GM18502 (cell line): ENCODE data around the gene FOXP1.
A peak's percentile ranks its signal among the peaks of the same experiment; 100 is the strongest.
"Not testable (repeated sequence)": the region's sequence is repeated elsewhere in the genome, so short reads cannot be mapped to it uniquely, and the experiment has no call there.

ENCODE experiments used
- ATAC-seq: cut with Tn5 transposase; IDR thresholded peaks from one replicate; pipeline ENCODE4 v1.9.1; 2021; ENCODE audit warnings: mild to moderate bottlenecking; ENCODE audit not compliant: unreplicated experiment, poor library complexity

FOXP1 gene

DNA sequence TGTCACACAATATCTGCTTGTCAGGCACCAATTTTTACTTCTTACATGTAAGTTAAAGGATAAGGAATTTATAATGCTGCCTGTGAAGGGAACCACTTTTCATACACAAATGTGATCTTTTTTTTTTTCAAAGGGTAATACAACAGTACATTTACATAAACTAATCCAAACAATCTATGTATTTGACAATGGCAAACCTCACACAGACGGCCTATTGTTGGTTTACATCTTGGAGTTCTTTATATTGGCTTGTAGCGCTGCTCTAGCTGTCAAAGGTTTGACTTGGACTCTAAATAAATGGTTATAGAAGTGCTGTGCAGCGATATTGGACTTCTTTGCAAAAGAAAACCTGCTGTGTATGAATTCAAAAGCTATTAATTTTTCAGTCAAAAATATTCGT lies 598.0 kb downstream of the FOXP1 start:
- no peak for ATAC-seq

DNA sequence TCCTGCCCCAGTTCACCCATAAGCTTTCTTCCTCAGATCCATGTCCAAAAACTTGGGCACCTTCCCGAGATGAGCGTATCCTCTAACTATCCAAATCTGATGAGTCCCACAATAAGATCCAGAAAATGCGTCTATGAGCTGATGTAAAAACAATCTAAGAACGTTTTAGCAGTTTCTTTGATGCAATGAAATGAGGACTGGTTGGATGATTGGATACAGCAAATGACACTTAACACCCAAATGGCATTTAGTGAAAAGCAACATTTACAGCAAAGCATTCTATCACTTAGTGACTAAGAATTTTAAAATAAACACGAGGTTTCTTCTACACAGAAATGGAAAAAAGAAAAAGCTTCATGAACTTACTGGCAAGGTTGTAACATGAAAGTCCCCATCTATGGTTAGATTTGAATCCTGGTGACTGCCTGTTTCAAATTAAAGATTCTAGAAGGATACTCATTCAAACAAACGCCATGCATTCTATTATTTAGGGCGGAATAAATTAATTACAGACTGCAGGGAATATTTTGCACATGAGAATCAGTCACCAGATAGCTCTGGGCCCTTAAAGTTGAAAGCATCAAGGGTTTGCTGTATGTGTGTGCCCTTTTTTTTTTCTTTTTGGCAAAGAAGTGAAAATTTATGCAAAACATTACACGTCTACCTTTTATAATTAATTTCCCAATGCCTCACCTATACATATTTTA lies 598.6 kb downstream of the FOXP1 start:
- ATAC-seq: no peak

DNA sequence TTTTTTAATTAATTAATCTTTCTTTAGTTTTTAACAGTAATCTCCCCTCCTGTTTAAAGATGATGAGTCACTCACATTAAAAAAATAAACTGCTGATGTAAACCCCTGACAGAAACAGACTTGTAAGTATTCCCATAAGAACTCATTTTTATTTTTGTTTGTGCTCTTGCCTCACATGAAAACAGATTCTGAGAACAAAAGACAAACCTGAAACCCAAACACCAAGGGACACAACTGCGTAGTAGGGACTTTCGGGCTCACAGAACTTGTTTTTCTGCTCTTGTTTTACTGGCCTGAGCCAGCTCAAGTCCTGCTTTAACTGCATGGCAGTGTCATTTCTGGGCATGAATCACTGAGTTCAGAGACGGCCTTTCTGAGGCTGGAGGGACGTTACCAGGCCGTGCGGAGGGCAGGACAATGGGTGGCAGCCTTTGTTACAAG lies 600.8 kb downstream of the FOXP1 start:
- ATAC-seq: peak; percentile 78

DNA sequence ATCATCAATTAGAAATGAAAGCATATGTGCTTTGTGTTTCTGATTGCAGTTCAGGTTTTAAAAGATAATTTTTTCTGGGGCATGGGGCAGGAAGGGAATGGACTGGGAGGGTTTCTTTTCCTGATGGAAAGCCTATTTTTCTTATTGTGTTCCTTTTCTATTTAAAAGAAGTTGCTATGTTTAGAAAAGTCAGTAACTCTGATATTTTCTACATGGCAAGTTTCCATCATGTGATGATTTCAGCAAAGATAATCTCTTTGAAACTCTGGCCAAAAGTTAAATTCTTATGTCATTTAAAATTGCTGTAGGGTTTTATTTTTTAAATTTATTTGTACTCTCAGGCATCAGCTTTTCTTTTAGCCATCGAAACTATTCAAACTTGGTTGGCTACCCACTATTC lies 601.2 kb downstream of the FOXP1 start:
- ATAC-seq: no peak

DNA sequence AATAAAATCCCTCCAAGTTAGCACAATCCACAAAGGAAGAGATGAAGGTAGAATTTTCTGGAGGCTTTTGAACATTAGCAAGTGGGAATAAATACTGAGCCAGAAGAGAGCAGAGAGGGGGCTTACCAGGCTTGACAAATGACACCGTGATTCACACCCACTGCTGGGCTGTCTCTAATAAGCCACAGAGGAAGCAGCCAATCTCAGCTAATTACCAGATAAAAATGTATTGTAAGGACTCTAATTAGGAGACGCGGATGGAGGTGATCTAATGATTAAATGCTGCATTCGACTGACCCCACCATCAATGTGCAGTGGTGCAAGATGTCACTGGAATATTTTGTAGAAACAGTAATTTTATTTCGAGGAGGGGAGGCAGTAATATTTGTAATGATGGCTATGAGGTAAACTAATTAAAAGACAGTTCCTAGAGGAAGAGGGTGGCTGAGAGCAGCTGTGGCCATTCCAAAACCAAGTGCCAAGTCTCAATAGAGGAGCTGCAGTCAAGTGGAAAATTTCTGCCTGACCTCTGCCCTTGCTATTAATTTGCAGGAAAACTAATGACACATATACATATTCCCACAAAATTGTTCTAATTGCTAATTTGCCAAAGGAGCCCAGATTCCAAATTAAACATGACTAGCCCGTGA lies 602.2 kb downstream of the FOXP1 start:
- no peak for ATAC-seq

DNA sequence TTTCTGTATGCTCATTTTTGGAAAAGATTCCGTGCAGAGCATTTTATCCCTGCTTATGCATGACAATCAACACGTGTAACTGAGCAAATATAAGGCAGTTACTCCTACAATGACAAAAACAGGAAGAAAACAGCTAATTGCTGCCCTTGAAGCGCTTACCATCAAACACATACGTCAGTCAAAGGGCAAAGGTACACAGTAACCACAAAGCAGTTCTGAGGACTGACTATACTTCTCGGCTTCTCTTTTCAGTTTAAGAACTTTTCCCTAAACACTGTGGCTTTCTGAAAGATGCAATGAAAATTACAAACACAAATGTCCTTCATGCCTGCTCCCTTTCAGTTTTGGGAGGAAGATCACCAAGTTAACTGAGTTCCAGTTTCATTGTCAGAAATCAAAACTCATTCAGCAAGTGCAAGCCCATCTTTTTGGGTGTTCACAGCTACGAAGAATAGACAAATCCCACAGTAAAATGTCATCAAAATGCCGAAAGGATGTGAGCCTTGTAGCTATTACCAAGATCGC lies 602.8 kb downstream of the FOXP1 start:
- no peak for ATAC-seq

DNA sequence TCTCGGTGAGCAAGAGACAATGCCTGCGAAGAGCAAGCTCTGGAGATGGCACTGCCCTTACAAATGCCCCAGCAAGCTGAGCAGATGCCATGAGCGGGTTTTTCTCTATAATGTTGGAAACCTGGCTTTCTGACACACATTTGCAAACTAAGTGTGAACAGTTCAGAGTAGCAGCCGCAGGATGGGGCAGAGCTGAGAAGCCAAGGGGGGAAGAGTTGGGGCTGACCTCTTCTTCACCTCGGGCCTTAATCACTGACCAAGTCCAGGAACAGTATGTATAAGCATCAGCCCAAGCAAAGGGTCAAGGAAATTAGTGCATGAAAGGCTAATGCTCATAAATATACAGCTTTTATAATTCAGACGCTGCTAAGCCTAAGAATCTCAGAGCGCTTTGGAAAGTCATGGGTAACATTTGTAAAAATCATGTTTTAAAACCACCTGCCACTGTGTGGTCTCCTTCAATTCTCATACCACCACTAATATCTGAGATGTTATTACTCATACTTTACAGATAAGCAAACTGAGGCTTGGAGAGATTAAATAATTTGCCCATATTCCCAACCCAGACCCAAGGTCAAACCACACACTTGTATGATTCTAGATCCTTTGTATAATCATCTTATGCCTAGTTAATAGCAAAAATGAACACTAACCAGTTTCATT lies 603.4 kb downstream of the FOXP1 start:
- ATAC-seq: no peak

DNA sequence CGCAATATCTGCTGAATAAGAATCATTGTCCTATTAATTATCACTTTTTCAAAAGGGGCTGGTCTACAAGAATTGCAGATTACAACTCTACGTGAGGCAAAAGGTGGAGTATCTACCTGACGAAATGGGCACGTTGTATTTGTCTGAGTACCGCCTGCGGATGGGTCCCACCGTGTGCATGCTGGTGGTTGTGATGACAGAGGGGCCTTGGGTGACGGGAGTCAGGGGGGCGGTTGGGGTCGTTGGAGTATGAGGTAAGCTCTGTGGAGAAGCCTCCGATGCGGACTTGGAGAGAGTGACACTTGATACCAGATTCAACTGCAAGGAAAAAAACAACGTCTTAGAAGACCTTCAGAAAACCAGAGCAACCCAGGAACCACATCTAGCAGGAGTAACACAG lies 605.8 kb downstream of the FOXP1 start:
- ATAC-seq: no peak

DNA sequence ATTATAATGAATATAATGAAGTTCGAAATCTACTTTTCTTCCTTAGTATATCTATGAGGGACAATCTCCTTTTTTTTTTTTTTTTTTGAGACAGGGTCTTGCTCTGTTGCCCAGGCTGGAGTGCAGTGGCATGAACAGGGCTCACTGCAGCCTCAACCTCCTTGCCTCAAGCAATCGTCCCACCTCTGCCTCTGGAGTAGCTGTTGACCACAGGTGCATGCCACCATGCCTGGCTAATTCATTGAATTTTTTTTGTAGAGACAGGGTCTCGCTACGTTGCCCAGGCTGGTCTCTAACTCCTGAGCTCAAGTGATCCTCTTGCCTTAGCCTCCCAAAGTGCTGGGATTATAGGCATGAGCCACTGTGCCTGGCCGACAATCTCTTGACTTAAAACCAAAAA lies 607.5 kb downstream of the FOXP1 start:
- ATAC-seq: not testable (repeated sequence)

DNA sequence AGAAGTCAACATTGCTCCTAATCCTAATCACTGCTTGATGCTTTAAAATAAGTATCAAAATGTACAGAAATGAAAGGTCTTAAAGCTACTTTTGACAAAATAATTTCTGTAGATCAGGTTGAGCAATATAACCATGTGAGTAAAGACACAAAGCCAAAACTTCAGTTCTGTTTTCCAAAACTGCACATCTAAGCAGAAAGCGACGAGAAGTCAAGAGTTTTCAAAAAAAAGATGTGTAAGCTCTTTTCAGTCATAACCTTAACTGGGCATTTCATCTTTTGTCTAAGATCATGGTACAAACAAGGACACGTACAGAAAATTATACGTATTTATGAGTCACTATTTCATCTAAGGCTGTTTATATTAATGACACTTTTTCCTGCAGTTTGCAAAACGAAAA lies 608.8 kb downstream of the FOXP1 start:
- no peak for ATAC-seq

DNA sequence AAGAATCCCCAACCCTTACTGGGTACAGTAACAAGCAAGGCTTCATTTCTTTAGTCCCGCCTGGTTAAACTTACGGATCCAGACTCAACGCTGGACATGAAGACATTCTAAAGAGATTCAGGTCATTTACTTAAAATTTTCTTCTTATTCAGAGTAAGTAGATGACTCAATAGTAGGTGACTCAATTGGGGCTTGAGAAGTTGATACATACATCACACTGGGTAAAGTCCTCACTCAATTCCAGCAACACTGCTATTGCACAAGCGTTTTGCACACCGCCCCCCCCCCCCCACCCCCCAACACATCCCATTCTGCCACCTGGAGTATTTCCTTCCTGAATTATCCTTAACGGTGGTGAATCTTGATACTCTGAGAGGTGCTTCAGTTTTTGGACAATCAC lies 610.0 kb downstream of the FOXP1 start:
- no peak for ATAC-seq

DNA sequence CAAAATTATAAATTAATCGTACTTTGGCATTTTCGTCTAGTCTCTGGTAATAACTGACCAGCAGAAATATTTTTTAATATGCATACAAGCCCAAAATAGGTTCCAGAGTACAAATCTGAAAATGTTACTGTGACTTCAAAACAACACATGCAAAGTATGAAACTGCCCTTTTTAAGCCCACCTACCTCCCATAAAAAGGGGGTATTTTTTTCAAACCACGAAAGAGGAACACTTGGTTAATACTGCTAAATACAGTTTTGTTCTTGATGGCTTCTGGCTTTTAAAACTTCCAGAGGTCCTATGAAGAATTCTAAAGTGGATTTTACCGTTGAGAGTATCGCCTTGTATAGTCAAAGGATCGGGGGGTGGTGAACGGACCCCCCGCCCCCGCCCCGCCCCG lies 610.7 kb downstream of the FOXP1 start:
- no peak for ATAC-seq

DNA sequence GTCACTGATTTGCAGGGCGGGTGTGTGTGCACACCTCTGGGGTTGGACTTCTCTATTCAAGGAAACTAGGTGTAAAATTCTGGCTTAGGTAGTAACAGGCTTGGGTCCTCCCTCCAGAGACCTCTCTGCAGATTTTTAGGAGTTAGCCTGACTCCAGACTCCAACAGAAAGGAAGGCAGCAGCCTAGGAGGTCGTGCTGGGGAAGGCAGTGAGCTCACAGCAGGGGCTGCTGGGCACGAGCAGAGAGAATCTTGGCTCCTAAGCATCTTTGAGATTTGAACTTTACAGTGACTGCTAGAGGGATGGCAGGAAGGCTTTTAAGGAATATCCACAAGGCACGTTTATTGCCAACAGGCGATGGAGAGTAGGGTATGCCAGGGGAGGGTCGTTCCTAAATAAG lies 612.6 kb downstream of the FOXP1 start:
- ATAC-seq: no peak

DNA sequence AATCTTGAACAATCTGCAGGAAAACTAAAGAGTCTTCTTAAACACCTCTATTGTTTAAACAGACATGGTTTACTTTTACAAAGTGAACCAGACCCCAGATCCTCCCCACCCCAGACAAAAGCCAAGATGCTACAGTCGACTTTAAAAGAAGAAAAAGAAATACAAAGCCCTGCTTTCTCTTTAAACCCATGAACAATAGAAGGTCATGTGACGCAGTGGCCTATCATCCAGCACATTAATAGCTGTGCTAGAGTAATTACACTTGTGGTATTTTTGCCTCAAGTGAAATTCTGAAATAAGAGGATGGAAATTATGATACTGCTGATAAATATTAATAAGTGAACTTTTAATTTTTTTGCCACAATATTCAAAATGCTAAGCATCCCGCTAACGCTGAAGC lies 613.4 kb downstream of the FOXP1 start:
- ATAC-seq: no peak

DNA sequence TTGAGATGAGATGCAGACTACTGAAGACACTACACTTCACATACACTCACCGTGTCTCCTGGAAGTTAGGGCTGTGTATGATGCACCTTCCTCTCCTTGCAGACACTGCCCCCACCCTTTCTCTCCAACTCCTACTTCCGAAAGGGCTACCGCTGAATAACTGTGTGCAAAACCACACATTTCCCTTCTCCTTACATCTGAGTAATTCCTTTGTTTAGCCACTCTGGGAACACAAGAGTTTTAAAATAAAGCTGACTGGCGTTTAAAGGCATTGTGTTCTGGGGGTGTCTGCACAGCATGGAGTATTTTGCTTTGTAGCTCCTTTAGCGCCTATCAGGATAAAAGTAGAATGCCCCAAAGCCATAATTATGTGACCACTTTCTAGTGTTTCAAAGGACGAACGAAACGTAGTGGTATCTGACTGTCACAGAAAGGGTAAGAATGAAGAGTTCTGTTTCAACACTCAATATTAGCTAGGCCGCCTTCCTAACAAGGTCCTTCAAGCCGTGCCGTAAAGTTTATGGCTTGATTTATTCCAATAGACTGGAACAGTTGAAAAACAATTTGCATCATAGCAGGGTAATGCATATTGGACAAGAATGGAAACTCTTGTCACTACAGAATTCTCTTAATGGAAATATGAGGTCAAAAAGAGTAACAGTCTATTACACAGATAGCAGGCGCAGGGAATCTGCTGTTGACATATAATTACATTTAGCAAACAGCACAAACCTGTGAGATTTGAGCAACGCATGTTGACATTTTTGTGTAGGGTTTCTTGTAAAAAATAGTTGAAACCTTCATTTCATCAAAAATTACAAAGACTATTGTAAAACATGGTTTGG lies 619.9 kb downstream of the FOXP1 start:
- ATAC-seq: no peak

DNA sequence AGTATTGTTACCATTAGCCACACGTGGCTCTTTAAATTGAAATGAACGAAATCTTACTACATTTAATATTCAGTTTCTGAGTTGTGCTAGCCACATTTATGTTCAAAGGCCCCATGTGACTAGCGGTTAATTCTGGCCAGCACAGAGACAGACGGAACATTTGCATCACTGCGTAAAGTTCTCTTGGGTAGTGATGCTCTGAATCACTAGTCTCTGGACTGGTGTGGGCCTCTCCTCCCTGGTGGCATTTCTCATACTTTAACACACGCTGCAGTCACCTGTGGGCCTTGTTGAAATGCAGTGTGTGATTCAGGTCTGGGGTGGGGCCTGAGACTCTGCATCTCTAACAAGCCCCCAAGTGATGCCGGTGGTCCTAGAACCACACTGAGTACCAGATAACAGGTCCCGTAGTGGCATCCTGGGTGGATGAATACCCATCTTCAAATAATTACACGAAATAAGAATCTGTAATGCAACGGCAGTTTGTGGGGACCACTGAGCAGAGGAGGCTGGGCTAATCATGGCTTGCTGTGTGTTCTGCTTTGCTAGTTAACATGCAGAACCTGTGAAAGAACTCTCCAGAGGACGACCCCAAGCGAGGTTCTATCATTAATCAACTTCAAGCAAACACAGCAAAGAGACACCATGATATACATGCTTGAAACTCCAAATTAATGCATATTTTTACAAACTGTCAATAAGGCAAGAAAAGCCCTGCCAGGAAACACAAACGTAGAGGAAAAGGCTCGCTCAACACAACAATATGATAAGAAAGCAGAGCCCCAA lies 623.8 kb downstream of the FOXP1 start:
- ATAC-seq: no peak

DNA sequence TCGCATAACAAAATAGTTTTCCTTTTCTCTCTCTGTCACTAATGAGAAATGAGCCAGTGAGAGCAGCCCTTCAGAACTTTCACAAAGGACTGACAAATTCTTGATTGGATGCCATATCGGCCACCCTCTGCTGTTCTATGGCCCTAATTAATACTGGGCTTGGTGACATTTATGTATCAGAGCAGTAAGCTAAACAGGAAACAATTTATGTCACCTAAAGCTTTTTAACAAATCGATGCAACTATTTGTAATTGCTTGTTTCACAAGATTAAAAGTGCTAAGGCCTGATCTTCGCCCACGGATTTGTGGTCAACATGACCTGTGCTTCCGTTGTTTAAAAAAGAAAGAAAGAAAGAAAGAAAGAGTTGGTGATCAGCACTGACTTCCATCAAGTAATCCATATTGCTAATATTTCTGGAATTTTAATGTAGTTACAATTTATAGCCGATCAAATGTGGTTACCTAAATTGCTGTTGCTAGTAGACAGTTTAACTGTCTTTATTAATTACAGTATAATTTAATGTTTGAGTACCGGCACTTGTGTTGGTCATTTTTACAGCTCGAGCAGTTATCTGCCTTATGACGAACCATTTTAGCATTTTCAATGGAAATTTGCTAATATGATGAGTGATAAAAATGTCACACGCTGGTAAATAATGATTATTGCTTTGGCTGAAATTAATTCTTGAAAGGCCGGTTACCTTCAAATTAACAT lies 631.3 kb downstream of the FOXP1 start:
- no peak for ATAC-seq

DNA sequence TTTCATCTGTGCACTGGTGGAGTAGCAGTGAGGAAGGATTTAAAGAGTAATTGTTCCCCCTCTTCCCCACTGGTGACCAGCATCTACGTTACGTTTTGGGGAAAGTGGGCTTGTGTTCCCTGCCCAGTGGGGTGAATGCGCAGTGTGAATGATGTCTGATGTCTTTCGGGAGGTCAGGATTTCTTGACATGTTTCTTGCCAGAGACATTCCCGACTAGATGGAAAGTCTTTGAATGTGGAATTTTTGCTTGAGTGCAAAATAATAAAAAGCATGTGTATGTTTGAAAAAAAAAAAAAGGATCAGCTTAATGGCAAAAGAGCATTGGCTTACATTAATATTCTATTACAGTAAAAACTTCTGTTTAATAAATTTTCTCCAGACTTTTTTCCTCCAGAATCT lies 632.2 kb downstream of the FOXP1 start:
- no peak for ATAC-seq

DNA sequence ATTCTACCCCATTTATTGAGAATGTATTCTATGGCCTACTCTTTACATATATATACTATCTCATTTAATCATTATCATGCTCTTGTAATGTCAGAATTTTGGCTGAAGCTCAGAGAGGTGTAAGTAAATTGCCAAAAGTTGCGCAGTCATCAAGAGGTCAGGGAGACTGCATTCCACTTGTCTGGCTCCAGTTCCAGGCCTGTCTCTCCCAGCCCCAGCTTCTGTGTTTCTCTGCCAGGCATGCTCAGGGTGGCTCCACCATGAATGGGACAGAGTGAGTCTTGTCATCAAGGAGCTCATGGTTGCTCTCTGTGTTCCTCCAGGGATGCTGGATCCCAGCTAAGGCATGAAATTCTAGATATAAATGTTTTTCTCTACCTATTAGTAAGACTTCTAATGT lies 635.9 kb downstream of the FOXP1 start:
- ATAC-seq: no peak
